ELF-1 (cell line): ENCODE data around the gene KRTCAP3.
"Not testable (repeated sequence)": the region's sequence is repeated elsewhere in the genome, so short reads cannot be mapped to it uniquely, and the experiment has no call there.

ENCODE experiments used
- DNase-seq: peaks from one replicate; pipeline ENCODE4 v3.0.0-alpha.2; 2016; ENCODE audit warnings: low read depth, low spot score

The KRTCAP3 gene, protein sequence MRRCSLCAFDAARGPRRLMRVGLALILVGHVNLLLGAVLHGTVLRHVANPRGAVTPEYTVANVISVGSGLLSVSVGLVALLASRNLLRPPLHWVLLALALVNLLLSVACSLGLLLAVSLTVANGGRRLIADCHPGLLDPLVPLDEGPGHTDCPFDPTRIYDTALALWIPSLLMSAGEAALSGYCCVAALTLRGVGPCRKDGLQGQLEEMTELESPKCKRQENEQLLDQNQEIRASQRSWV

DNA sequence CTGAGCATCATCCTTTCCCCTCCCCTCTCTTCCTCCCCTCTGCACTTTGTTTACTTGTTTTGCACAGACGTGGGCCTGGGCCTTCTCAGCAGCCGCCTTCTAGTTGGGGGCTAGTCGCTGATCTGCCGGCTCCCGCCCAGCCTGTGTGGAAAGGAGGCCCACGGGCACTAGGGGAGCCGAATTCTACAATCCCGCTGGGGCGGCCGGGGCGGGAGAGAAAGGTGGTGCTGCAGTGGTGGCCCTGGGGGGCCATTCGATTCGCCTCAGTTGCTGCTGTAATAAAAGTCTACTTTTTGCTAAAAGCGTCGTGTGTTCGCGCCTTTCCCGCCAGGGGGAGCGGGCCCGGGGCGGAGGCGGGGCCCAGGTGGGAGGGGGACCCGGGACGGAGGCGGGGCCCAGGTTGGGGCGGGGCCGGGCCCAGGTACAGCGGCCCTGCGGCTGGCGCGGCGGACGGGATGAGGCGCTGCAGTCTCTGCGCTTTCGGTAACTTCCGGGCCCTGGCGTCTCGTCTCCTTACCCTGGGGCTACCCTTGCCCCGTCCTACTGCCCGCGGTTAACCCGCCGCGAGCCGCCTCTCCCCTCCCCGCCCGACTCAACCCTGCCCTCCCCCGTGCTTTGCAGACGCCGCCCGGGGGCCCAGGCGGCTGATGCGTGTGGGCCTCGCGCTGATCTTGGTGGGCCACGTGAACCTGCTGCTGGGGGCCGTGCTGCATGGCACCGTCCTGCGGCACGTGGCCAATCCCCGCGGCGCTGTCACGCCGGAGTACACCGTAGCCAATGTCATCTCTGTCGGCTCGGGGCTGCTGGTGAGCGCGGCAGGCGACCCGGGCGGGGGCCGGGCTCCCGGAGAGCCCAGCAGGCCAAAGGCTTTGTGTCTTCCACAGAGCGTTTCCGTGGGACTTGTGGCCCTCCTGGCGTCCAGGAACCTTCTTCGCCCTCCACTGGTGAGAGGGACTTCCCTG lies at the start of gene KRTCAP3:
Gene KRTCAP3 (plus strand): TSS at position 424 of the 962 bp plus-strand sequence. CDS start 32 bp downstream, at position 456.
- DNase-seq, result peak; percentile 83

DNA sequence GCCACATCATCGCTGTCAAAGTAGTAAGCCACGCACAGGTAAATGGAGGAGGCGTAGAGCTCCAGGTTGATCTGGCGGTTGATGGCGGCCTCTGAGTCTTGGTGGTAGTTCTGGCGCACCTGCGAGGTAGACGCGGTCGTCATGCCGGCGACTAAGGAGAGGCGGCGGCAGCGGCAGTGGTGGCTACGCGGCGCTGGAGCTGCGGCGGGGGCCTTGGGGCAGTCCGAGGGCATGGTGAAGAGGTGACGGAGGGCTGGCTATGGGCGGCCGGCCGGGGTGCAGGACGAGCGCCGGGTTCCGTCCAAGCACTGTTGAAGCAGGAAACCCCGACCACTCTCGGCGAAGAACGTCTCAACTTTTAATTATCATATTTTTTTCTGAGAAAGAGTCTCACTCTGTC lies 49.0 kb upstream of the KRTCAP3 start:
- DNase-seq, result no peak

DNA sequence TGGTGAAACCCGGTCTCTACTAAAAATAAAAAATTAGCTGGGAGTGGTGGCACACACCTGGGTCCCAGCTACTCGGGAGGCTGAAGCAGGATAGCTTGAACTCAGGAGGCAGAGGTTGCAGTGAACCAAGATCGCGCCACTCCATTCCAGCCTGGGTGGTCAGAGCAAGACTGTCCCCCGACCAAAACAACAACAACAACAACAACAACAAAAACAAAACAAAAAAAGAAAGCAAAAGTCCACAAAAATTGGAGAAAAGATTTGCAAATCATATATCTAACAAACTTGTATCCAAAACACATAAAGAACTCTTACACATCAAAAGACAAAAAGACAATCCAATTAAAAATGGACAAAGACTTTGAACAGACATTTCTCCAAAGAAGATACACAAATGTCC lies 43.2 kb upstream of the KRTCAP3 start:
- no peak for DNase-seq

DNA sequence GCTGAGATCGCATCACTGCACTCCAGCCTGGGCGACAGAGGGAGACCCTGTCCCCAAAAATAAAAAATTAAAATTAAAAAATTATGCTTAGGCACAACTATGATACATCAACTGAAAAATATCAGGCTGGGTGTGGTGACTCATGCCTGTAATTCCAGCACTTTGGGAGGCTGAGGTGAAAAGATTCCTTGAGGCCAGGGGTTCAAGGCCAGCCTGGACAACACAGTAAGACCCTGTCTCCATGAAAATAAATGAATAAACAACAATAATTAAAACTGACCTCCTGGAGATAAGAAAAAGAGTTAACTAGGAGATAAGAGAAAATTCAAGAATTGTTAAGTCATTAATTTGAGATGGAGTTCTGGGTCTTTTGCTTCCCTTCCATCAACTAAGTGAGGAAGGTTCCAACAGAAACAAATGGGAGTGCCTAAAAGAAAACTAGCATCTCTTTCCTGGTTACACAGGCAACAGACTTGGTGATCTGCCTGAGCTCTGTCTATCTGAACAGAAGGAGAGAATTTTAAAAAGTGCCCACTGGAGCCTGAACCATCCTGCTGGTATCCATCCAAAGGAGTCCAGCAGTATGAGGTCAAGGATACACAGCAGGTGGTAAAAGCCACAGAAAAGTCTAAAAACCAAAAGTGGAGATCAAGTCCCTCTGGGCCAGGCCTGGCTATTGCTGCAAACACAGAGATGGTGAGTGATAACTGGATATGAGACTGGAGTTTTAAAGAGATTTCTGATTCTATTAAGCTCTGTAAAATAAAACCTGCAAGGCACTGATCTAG lies 41.6 kb upstream of the KRTCAP3 start:
- DNase-seq, result no peak

DNA sequence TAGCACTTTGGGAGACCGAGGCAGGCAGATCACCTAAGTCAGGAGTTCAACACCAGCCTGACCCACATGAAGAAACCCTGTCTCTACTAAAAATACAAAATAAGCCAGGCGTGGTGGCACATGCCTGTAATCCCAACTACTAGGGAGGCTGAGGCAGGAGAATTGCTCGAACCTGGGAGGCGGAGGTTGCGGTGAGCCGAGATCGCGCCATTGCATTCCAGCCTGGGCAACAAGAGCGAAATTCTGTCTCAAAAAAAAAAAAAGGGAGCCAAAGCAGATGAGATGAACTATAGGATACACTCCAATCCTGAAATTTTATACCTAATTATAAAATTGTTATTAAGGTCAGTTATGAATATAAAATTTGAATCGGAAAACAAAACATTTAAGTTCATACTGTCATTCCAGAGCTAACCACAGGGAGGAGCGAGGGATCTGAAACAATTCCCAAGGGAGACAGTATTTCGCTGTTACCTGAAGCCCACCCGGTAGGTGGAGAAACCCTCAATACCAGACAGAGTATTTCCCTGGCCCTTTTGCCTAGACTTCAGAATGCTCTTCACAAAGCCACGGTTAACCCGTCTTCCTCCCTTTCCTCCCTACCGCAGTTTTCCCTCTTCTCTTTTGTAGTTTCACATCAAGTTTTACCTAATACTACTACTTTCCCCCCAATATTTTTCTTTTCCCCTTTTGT lies 34.2 kb upstream of the KRTCAP3 start:
- peak; percentile 65 for DNase-seq

DNA sequence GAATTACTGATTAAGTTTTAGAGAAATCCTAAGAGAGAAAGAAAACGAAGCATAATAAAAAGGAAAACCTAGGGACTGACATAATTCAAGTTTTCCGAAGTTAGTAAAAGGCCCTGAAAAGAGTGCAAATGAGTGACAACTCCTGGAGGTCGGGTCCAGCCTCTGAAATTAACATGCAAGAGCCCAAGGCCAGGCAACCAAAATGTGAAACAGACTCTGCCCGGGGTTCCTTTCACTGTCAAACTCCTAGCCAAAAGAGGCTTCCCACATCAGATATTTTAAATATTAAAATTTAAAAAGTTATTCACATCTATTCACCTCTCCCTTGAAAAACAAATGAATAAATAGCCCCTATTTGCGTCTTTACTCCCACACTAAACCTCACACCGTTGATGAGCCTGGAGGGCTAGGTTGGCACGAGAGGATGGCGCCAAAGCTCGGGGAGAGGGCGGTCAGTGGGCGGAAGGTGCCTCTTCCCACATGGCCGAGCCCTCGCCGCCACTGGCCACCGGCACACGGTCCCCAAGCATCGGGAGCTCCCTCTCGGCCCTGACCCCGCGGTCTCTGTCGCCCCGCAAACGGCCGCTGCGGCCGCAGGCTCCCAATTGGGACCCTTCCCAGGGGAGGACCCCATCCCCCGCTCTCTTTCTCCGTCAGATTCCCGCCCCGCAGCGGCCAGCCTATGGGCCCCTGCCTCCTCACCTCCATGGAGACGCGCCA lies 33.4 kb upstream of the KRTCAP3 start:
- peak; percentile 12 for DNase-seq

DNA sequence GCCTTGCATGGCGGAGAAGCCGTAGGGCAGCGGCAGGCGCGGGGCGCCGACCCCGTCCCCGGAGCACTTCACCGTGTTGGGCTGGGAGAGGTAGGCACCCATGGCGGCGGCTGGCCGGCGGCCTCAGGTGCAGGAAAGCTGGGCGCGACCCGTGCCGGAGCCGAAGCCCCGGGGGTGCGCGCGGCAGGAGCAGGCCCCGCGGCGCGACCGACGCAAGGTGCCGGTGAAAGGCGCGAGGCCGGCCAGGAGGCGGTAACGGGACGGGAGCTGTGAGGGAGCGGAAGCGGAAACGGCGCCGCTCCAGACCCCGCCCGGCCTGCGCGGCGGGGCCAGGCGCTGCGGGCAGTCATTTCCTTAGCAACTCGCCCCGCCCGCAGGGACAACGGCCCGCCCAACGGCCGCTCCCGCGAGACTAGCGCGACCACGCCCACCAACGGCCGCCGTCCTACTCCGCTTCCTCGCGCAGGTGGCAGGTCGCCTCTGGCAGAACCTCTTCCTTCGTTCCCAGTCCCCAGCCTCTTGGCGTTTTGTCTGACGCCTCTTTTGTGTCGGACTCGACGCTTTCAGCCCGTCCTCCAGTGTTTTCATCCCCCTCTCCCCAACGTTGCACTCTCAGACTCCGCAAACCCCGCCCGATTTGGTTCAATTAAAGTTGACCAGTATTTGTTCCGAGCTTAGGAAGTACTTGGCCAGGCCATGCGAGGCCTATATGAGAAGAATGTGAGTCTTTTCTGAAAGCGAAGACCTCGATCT lies 32.7 kb upstream of the KRTCAP3 start, which contains the start of gene PPM1G:
Gene PPM1G (minus strand): TSS at position 271 of the 753 bp plus-strand sequence. CDS start 169 bp downstream, at position 102.
- peak; percentile 98 for DNase-seq

DNA sequence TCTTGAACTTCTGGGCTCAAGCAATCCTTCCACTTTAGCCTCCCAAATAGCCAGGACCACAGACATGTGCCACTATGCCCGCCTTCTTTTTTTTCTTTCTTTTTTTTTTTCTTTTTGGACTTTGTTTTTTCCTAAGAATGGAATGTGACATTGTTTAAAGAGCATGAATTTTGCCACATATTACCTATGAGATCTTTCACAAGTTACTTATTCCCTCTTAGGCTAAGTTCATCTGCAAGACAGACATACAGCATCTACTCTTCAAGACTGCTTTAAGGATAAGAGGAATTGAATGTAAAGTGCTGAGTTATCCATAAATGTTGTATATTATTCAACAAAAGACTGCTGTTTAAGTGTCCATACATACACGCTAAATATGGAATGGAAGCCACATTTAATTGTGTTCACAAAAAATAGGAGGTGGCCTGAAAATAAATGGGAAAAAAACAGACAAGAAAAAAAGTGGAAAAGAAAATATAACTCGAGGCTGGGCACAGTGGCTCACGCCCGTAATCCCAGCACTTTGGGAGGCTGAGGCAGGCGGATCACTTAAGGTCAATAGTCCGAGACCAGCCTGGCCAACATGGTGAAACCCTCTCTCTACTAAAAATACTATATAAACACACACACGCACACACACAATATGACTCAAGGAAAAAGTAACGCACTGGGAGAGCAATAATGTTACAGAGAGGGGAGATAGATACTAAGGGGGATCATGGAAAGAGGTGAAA lies 29.6 kb upstream of the KRTCAP3 start:
- DNase-seq, result no peak

DNA sequence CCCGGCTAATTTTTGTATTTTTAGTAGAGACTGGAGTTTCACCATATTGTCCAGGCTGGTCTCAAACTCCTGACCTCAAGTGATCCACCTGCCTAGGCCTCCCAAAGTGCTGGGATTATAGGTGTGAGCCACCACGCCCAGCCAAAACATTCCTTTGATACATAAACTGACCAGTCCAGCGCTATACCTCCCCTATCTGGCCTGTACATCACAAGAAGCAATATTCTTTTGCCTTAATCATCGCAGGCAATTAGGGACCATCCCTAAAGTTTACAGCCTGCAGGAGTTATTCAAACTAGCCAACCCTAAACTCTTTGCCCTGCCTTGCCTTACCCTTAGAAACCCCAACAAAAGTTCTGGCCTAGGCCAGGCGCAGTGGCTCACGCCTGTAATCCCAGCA lies 26.0 kb upstream of the KRTCAP3 start:
- no peak for DNase-seq

DNA sequence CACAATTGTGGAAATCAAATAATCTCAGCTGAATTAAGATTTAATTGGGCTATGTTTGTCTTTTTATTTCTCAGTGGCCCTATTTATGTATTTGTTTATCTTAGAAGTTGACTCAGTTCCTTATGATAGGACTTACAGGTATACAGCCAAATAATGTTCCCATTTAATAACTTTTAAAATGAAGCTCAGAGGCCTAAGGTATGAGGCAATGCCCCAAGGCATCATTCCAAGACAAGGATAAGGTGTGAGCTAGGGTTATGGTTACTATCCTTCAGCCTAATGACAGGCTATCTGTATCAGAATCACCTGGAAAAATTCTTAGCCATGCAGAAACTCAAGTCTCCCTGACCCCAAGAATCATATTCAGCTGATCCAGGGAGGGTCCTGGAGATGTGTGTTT lies 21.2 kb upstream of the KRTCAP3 start:
- no peak for DNase-seq

DNA sequence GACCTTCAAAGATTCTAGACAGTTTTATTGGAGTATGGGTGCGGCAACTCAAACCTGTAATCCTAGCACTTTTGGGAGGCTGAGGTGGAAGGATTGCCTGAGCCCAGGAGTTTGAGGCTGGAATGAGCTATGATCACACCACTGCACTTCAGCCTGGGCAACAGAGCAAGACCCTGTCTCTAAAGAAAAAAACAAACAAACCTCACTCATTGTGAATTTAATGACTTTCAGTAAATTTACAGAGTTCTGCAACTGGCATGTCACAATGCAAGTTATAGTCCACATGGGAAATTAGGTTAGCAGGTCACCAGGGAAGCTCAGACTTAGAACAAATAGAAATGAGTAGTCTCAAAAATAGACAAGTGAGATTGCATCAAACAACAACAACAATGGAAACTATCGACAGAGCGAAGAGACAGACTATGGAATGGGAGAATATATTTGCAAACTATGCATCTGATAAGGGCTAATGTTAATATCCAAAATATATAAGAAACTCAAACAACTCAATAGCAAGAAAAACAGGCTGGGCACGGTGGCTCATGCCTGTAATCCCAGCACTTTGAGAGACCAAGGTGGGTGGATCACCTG lies 20.4 kb upstream of the KRTCAP3 start:
- DNase-seq, result no peak

DNA sequence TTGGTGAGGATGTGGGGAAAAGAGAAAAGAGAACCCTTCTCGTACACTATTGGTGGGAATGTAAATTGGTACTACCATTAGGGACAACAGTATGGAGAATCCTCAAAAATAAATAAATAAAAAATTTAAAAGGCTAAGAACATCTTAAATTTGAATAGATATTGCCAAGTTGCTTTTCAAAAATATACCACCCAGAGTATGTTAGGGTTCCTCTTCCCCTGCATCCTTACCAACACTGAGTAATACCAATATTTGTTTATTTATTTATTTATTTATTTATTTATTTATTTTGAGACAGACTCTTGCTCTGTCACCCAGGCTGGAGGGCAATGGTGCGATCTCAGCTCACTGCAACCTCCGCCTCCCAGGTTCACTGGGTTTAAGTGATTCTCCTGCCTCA lies 19.2 kb upstream of the KRTCAP3 start:
- DNase-seq, result no peak

DNA sequence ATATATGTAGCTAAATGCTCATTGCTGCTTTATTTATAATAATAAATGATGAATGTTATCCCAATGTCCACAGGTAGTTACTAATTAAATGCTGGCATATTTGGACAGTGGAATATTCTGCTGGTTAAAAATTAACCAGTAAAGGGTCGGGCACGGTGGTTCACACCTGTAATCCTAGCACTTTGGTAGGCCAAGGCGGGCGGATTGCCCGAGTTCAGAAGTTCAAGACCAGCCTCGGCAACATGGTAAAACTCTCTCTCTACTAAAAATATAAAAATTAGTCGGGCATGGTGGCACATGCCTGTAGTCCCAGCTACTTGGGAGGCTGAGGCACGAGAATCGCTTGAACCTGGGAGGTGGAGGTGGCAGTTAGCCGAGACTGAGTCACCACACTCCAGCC lies 17.1 kb upstream of the KRTCAP3 start:
- DNase-seq, result not testable (repeated sequence)

DNA sequence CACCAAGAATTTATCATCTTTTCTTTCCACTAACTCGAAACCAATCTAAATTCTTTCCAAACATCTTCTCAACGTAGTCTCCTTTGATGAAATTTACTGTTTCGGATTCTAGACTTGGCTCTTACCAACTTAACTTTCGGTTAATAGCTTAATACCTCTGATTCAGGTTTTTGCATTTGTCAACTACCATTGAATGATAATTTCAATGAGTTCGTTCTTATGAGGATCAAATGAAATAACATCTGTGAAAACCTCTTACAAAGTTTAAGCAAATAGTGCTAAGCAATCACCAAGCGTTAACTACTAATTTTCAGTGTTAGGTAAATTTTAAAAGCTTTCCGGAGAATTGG lies 14.3 kb upstream of the KRTCAP3 start:
- no peak for DNase-seq

DNA sequence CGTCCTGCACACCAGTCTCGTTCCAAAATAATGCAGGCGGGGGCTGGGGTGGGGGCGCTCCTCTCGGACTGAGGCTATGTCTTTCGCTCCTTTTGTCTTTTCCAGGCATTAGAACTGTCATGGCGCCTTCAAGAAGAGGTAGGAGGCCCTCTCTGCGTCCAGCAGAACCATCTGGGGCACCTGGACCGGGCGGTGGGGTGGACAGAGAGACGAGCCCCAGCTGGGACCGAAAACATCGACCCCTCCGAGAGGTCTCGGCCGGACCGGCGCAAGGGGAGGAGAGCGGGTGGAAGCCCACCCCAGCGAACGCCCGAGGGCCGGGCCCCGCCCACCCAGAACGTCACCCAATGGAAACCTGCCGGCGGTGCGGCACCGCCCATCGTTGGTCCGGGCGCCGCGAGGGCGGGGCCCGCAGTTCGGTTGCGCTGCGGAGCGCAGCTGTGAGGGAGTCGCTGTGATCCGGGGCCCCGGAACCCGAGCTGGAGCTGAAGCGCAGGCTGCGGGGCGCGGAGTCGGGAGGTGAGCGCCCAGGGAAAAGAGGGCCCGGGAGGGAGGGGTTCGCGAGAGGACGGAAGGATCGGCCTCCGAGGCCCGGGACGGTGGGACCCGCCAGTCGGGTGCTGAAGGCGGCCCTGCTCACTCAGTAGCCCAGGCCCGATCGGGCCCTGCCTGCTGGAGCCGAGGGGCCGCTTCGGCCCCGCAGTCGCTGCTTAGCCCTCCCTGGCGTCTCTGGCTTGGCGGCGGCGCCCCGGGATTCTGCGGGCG lies 13.8 kb upstream of the KRTCAP3 start, which contains the start of gene NRBP1:
Gene NRBP1 (plus strand): TSS at position 419 of the 765 bp plus-strand sequence. CDS start 4,643 bp downstream, outside the sequence.
- DNase-seq, result peak; percentile 97

DNA sequence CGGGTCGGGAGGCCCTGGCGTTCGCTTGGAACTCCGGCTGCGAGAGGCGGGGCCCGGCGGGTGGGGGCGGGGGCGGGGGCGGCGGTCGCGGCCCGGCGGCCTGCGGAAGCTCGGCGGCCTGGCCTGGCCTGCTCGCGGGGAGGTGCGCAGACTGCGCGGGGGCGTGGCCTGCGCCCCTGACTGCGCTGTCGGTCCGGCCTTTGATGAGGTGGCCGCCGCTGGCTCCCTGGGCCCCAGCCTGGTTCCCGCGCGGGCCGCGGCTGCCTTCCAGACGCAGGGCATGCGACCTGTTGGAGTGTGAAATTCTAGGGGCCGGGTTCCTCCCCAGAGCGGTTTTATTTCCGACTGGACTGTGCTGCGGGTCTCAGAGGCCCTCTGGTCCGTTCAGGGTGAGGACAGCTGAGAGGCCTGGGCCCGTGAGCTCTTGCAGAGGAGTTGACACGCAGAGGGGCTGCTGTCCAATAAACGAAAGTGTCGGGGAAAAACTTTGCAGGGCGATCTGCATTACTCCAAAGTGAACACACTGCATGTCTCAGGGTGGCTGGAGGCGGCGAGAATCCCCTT lies 13.1 kb upstream of the KRTCAP3 start:
- DNase-seq, result peak; percentile 91

DNA sequence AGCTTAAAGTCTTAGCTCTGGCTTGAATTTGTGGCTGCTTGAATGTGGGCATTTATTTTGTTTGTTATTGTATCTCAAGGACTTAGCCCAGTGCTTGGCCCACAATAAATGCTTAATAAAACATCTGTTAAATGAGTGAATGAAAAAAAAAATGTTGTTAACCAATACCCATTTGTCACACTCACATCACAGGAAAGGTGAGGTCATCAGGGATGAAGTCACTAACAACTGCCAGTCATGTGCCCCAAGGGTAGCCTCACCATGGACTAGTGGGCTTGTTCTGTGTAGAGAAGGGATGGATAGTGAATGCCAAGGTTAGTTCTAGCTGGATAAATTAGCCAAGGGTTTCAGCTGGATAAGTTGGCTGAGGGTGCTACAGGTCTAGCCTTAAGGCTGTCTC lies 10.8 kb upstream of the KRTCAP3 start:
- peak; percentile 8 for DNase-seq

DNA sequence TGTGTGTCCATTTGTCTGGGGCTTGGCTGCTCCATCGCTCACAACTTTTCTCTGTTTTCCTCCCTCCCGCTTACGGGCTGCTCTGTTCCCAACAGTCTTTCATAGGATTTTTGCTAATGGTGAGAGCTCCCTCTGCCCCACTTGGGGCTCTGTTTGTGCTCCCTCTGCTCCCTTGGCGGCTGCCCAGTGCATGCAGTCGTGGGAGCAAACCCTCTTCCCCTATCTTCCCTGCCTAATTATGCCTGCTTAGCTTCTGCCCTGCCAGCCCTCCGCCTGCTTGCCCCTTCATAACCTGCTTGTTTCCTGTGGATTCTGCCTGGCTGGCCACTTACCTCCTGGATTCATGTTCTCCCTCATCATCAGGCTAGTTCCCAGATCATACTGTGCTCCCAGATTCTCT lies 6.6 kb upstream of the KRTCAP3 start:
- DNase-seq, result no peak
